ENCODE results near the gene PRUNE2.
"Not testable (repeated sequence)": the region's sequence is repeated elsewhere in the genome, so short reads cannot be mapped to it uniquely, and the experiment has no call there.

PRUNE2 gene

GRCh38 chr9:76697081-76697480 is 208.8 kb downstream of the PRUNE2 start:
- DNase-seq (ENCODE audit: low read depth) = no peak

DNA sequence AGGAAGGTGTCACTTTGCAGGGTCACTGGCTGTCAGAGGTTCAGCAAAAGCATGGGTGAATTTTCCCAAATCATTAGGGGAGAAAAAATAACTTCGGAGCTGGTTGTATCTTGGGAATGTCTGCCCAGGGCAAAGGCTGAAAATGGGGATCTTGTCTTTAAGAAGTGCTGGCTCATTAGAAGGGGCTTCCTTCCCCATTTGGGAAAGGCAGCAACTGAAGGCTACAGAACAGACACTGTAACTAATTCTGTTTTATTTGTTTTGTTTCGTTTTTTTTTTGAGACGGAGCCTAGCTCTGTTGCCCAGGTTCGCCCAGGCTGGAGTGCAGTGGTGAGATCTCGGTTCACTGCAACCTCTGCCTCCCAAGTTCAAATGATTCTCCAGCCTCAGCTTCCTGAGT is 212.0 kb downstream of the PRUNE2 start:
- DNase-seq (ENCODE audit: low read depth) = no peak

- DNase-seq (ENCODE audit: low read depth) = no peak
These were observed 213.3 kb downstream of the PRUNE2 start for GRCh38 chr9:76692458-76693129.

DNA sequence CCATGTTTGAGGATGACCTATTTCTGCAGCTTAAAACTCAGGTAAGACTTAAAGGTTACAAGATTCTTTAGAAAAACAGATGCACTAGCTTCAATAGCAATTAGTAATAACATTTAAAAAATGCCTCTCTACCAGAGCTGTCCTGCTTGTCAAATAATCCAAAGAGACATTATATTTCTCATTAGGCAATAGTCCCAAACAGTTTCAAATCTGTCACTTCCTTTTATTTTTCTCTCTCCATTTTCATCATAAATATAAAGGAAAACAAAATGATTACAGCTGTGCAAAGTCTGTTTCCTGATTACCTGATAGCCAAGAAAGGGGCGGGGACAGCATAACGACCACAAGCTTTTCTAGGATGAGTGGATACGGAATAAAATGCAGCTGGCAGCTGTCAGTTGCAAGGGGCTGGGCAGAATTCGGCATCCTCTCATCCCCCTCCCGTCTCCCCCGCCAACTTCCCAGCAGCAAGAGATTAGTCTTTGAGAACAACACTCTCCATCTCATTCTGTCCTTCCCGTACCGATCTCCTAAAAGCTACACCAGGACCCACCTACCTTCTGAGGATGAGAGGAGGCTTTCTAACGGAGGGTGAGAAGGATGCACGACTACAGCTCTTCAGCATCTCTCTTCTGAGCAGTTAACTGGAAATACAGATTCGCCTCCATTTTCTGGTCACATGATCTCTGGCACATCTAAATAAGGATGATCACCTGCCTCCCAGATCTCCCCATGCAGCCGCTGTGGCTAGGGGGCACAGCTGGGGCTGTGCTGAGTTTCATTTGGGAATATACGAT is 214.2 kb downstream of the PRUNE2 start:
- no peak for DNase-seq (ENCODE audit: low read depth)

DNA sequence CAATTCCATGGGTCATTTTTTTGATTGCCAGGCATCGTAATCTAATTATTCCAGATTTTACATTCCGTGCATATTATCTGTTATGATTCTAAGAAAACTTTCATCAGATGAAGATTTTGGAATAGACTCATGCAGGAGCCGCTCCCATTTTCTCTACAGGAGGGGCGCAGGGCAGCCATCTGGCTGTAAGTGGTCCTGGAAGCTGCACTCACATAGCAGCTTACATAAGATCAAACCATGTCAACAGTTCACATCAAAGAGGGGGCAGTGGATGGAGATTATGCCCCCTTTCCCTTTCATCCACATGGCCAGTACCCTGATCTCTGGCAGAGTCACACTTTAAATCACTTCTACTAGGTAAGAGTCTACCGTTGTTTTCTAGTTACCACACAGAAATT is 214.9 kb downstream of the PRUNE2 start:
- no peak for DNase-seq (ENCODE audit: low read depth)

GRCh38 chr9:76690246-76690972 is 215.5 kb downstream of the PRUNE2 start:
- DNase-seq (ENCODE audit: low read depth) = no peak

GRCh38 chr9:76688471-76689238 is 217.3 kb downstream of the PRUNE2 start:
- no peak for DNase-seq (ENCODE audit: low read depth)

- peak; percentile 51 for DNase-seq (ENCODE audit: low read depth)
These were observed 218.0 kb downstream of the PRUNE2 start for GRCh38 chr9:76687861-76688391.

GRCh38 chr9:76686756-76687155 is 219.2 kb downstream of the PRUNE2 start:
- no peak for DNase-seq (ENCODE audit: low read depth)

GRCh38 chr9:76684213-76684612 is 221.7 kb downstream of the PRUNE2 start:
- no peak for DNase-seq (ENCODE audit: low read depth)

GRCh38 chr9:76681556-76681955 is 224.4 kb downstream of the PRUNE2 start:
- no peak for DNase-seq (ENCODE audit: low read depth)

DNA sequence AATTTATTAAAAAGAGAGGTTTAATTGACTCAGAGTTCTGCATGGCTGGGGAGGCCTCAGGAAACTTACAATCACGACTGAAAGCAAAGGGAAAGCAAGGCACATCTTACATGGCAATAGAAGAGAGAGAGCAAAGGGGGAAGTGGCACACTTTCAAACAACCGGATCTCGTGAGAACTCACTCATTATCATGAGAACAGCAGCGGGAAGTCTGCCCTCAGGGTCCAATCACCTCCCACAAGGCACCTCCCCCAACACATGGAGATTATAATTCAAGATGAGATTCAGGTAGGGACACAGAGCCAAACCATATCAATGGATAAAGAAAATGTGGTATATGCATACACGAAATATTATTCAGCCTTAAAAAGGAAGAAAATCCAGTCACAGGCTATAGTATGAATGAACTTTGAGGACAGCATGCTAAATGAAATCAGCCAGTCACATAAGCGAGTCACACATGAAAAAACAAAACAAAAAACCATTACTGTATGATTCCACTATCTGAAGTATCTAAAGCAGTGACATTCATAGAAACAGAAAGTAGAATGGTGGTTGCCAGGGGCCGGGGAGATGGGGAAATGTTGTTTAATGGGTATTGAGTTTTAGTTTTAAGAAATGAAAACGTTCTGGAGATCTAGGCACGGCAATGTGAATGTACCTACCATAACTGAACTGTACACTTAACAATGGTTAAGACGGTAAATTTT is 225.0 kb downstream of the PRUNE2 start:
- no peak for DNase-seq (ENCODE audit: low read depth)

GRCh38 chr9:76677481-76678055 is 228.3 kb downstream of the PRUNE2 start:
- no peak for DNase-seq (ENCODE audit: low read depth)

DNA sequence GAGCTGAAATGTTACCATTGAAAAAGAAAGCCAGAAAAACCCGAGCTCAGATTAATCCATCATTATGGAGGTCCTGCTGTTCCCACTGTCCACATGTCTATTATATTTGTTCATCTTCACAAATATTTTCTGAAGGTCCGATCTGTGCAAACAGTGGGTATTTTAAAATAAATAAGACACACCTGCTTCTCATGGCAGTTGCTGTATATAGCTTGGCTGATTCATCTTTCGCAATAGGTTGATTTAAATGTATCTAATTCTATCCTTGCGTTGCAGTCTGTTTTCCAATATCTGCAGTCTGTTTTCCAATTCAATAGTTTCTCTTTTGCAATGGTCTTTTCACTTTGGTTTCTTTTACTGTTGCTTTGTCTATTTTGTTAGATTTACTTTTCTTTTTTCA is 229.1 kb downstream of the PRUNE2 start:
- DNase-seq (ENCODE audit: low read depth) = no peak

DNA sequence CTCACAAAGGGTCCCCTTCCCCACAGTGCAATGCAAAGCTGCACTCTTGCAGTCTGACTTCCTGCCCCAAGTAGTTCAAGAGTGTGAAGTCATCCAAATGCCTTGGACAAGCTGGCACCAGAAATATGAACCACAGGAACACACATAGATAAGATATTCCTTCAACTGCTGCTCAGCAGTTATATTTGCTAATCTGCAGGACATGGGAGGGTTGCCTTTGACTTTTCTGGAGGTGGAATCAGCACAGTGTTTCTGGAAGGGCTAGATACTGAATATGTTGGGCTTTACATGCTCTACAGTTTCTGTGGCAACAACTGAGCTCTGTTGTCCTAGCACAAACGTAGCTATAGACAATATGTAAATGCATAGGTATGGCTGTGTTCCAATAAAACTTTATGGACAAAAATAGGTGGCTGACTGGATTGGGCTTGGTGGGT is 238.4 kb downstream of the PRUNE2 start:
- no peak for DNase-seq (ENCODE audit: low read depth)

GRCh38 chr9:76665966-76666365 is 239.9 kb downstream of the PRUNE2 start:
- DNase-seq (ENCODE audit: low read depth) = not testable (repeated sequence)

- DNase-seq (ENCODE audit: low read depth) = no peak
These were observed 240.5 kb downstream of the PRUNE2 start for GRCh38 chr9:76665458-76665857.

- DNase-seq (ENCODE audit: low read depth) = no peak
These were observed 241.8 kb downstream of the PRUNE2 start for GRCh38 chr9:76664120-76664519.

DNA sequence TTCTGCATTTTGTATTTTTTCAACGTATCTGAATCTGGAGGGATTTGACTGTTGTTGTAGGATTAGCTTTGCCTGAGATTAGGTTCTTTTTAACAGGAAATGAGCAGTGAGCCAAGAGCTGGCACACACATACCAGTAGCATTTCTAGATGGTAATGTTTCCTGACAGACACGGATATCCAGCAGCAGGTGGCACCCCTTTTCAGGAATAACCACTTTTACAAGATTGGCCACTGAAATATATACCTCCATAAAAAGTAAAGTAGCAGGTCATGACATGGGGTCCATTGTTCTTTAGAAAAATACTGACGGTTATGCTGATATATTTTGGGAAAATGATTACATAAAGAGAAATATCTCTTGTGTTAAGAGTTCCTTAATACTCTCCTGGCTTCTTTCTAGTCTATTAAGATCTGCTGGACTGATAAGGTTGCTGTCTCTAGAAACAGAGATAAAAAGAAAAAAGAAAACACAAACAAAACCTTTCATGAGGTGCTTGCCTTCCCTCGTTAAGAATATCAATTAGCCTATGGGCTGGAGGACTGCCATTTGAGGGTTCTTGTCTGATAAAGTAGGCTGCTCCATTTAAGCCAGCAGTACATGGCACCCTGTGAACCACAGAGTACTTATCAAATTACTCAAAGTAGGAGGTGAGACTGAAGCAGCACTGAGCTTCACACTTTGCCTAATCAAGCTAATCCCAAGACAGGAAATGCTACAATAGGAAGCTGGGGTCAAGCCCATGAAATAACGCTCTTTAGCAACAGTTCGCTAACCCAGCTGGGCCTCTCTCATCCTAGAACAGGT is 243.2 kb downstream of the PRUNE2 start:
- no peak for DNase-seq (ENCODE audit: low read depth)
